ENCODE measurements around the gene UBXN7.

- TF ChIP-seq CTCF (conservative IDR thresholded peaks at IDR 0.05; ENCODE audit: low read depth, low read length) = no peak
- TF ChIP-seq POLR2A (IDR thresholded peaks at IDR 0.05; ENCODE audit: low read depth, low read length) = no peak
- no peak for TF ChIP-seq RAD21 (IDR thresholded peaks at IDR 0.05; ENCODE audit: low read length)
- TF ChIP-seq SMC3 (IDR thresholded peaks at IDR 0.05; ENCODE audit: low read depth, low read length) = no peak
- no peak for TF ChIP-seq FOS (IDR thresholded peaks at IDR 0.05; ENCODE audit: low read depth, low read length)
- TF ChIP-seq CEBPB (IDR thresholded peaks at IDR 0.05; ENCODE audit: low read depth, low read length) = no peak
- TF ChIP-seq RCOR1 (IDR thresholded peaks at IDR 0.05; ENCODE audit: insufficient replicate concordance, low read length) = no peak
- no peak for TF ChIP-seq MXI1 (IDR thresholded peaks at IDR 0.05; ENCODE audit: borderline replicate concordance, low read depth, low read length)
- TF ChIP-seq USF2 (IDR thresholded peaks at IDR 0.05; ENCODE audit: low read depth, low read length) = no peak
- TF ChIP-seq NFE2L2 (IDR thresholded peaks at IDR 0.05; ENCODE audit: low read depth, low read length) = no peak
- TF ChIP-seq ELK1 (IDR thresholded peaks at IDR 0.05; ENCODE audit: borderline replicate concordance, low read depth, low read length) = no peak
- no peak for TF ChIP-seq MAZ (IDR thresholded peaks at IDR 0.05; ENCODE audit: borderline replicate concordance, low read depth, low read length)
- TF ChIP-seq RFX5 (IDR thresholded peaks at IDR 0.05; ENCODE audit: low read depth, low read length) = no peak
These were observed 34.3 kb downstream of the UBXN7 start for GRCh38 chr3:196397941-196398340.
